ENCODE measurements around the gene FYB2. TPM values are rescaled to one million over a fixed set of nuclear protein-coding genes. Genes with fewer than 3 reads are reported as not detected.

The FYB2 gene
- total and polyA plus RNA-seq, 10 of the 15 experiments (the other 5 are each of a cell fraction or from before 2014, with no cell fraction given), result 0.04 to 0.16 (median 0.05) TPM; not detected in 4

DNA sequence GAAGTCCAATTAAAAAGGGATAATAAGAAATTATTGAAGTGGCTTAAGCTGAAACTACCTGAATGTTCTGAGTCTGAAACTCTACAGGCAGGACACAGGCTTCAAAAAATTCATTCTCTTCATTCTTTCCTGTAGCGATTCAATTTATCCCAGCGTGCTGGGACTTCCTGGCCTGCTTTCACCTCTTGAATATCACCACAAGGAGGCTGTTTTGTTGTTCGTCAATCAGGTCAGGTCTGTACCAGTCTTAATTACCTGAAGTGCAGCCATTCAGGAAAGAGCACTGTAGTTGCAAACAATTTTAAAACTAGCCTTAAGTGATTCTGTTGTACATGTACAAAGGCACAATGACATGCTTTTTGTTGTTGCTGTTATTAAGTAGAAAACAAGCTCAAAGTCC, 38.4 kb downstream of the FYB2 start (continued):
- TF ChIP-seq CBX5 (IDR thresholded peaks at IDR 0.05; ENCODE audit: low read depth), result no peak
- TF ChIP-seq, protein P1, sequence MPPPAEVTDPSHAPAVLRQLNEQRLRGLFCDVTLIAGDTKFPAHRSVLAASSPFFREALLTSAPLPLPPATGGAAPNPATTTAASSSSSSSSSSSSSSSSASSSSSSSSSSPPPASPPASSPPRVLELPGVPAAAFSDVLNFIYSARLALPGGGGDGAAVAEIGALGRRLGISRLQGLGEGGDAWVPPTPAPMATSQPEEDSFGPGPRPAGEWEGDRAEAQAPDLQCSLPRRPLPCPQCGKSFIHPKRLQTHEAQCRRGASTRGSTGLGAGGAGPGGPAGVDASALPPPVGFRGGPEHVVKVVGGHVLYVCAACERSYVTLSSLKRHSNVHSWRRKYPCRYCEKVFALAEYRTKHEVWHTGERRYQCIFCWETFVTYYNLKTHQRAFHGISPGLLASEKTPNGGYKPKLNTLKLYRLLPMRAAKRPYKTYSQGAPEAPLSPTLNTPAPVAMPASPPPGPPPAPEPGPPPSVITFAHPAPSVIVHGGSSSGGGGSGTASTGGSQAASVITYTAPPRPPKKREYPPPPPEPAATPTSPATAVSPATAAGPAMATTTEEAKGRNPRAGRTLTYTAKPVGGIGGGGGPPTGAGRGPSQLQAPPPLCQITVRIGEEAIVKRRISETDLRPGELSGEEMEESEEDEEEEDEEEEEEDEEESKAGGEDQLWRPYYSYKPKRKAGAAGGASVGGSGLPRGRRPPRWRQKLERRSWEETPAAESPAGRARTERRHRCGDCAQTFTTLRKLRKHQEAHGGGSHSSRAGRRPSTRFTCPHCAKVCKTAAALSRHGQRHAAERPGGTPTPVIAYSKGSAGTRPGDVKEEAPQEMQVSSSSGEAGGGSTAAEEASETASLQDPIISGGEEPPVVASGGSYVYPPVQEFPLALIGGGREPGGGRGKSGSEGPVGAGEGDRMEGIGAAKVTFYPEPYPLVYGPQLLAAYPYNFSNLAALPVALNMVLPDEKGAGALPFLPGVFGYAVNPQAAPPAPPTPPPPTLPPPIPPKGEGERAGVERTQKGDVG (CRISPR knock-in tag; IDR thresholded peaks at IDR 0.05), result no peak

DNA sequence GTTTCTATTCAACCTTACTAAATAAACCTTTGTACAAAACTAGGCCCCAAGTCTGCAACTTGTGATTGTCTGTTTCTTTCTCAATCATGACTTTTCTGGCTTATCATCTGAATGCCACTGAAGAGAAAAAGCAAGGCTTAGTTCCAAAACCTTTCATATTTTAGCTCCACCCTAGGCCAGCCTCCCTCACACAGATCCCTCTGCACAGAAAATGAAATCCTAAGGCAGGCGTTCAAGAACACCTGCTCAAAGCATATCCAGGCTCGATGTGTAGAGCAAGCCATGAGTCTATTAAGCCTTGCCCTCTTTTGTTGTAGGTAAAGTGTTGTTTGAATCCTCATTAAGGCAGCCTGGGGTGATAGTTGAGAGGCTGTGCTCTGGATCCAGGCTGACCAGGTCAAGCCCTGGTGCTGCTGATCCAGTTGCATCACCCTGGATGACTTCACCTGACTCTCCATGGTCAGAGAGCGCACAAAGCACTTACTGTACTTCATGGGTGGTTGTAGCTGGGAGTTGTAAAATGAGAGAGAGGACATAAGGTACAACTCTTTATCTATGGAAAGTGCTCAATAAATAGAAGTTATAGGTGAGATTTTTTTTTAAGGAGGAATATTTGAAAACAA, 39.0 kb downstream of the FYB2 start:
- WGBS (ENCODE audit: insufficient coverage, insufficient replicate concordance, low lambda C conversion rate, missing lambda C conversion rate), result 25% methylated on average over 3 of the region's 3 CpGs
- no peaks in the 10 kb centered on the region for H4K20me1 ChIP-seq (ENCODE audit: control insufficient read depth, insufficient read depth)
- no peak overlapping the region for H3K4me3 ChIP-seq
- H3K9ac ChIP-seq (ENCODE audit: control insufficient read depth, insufficient read depth, low read length), result no peak overlapping the region
- H2AFZ ChIP-seq (ENCODE audit: control insufficient read depth, low read depth, low read length), result no peak overlapping the region
- DNase-seq (ENCODE audit: low read depth, low spot score) (no peak), ATAC-seq (no peak), FAIRE-seq (no peak)
- no peak overlapping the region for H3K27ac ChIP-seq (ENCODE audit: control insufficient read depth, insufficient read depth)
- H3K36me3 ChIP-seq (ENCODE audit: control insufficient read depth in 2 of 2, insufficient read depth in 2 of 2, low read length in 1 of 2), result no peaks in the 10 kb centered on the region
- ChIA-PET SMC1A (ENCODE audit: uncharacterized antibody, unreplicated experiment) (interaction anchor here (2.6 kb wide), 1 partner anchor 16 kb away, joined by 7 read pairs; no protein-coding TSS in a partner anchor), CTCF (interaction anchor here (1.4 to 1.5 kb wide), 2 partner anchors 22 to 23 kb away, joined by 3 to 5 read pairs; no protein-coding TSS in a partner anchor), RAD21 (ENCODE audit: unreplicated experiment) (no interaction called here), POLR2A (no interaction called here)
- no peaks in the 10 kb centered on the region for H3K79me2 ChIP-seq (ENCODE audit: control insufficient read depth, insufficient read depth, low read length)
- no peaks in the 10 kb centered on the region for H3K9me3 ChIP-seq (replicated peaks; ENCODE audit: control insufficient read depth, insufficient read depth, low read length)
- H3K4me1 ChIP-seq (ENCODE audit: control insufficient read depth, insufficient read depth, low read length), result no peaks in the 10 kb centered on the region
- intact Hi-C loops (cut with micrococcal nuclease; ENCODE audit: unreplicated experiment) (no loop called here), in situ Hi-C loops (cut with MboI) (no loop called here)
- no peak overlapping the region for H3K4me2 ChIP-seq (ENCODE audit: control insufficient read depth, insufficient read depth)
- no peaks in the 10 kb centered on the region for H3K27me3 ChIP-seq (replicated peaks in 1 of 2; ENCODE audit: control insufficient read depth in 2 of 2, insufficient read depth in 2 of 2, low read length in 1 of 2)
- BruUV-seq (replicated peaks), result no TSS peak
- no peak for TF ChIP-seq HCFC1 (IDR thresholded peaks at IDR 0.05; ENCODE audit: low read length)
- no peak for TF ChIP-seq GATAD2B (conservative IDR thresholded peaks at IDR 0.05; ENCODE audit: low read depth)
- TF ChIP-seq SMAD1 (IDR thresholded peaks at IDR 0.05; ENCODE audit: low read depth, partially characterized antibody), result no peak
- no peak for TF ChIP-seq MTA2 (IDR thresholded peaks at IDR 0.05; ENCODE audit: low read depth)
- TF ChIP-seq MEF2B (IDR thresholded peaks at IDR 0.05; ENCODE audit: partially characterized antibody, poor library complexity, severe bottlenecking), result no peak
- TF ChIP-seq MTA3 (IDR thresholded peaks at IDR 0.05; ENCODE audit: borderline replicate concordance, low read length), result no peak
- no peak for TF ChIP-seq SMAD5 (IDR thresholded peaks at IDR 0.05; ENCODE audit: low read depth)
- TF ChIP-seq CHD2 (IDR thresholded peaks at IDR 0.05; ENCODE audit: borderline replicate concordance, low read depth, low read length), result no peak
- no peak for TF ChIP-seq ZZZ3 (IDR thresholded peaks at IDR 0.05; ENCODE audit: control insufficient read depth, insufficient read length, low read depth)
- no peak for TF ChIP-seq LARP7 (IDR thresholded peaks at IDR 0.05)
- no peak for TF ChIP-seq IRF4 (IDR thresholded peaks at IDR 0.05; ENCODE audit: low read depth, low read length)
- TF ChIP-seq, protein P2, sequence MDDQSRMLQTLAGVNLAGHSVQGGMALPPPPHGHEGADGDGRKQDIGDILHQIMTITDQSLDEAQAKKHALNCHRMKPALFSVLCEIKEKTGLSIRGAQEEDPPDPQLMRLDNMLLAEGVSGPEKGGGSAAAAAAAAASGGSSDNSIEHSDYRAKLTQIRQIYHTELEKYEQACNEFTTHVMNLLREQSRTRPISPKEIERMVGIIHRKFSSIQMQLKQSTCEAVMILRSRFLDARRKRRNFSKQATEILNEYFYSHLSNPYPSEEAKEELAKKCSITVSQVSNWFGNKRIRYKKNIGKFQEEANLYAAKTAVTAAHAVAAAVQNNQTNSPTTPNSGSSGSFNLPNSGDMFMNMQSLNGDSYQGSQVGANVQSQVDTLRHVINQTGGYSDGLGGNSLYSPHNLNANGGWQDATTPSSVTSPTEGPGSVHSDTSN (IDR thresholded peaks at IDR 0.05; ENCODE audit: insufficient replicate concordance, low read depth, low read length), result no peak
- no peak for TF ChIP-seq CEBPB (IDR thresholded peaks at IDR 0.05; ENCODE audit: borderline replicate concordance in 1 of 2, low read depth in 2 of 2, low read length in 2 of 2)
- TF ChIP-seq PAX5 (IDR thresholded peaks at IDR 0.05; ENCODE audit: borderline replicate concordance, low read depth, low read length), result no peak

All from GM12878 (cell line).